NCI-H187 treated with DMSO at 0.1 percent for 48 hours (cell line): ENCODE measurements around the gene TMEM232.
"Not testable (repeated sequence)": the region's sequence is repeated elsewhere in the genome, so short reads cannot be mapped to it uniquely, and the experiment has no call there.

Experiments used
- DNase-seq: peaks from one replicate; lab custom pipeline; 2025; lab: John Stamatoyannopoulos, UW

The TMEM232 gene

DNA sequence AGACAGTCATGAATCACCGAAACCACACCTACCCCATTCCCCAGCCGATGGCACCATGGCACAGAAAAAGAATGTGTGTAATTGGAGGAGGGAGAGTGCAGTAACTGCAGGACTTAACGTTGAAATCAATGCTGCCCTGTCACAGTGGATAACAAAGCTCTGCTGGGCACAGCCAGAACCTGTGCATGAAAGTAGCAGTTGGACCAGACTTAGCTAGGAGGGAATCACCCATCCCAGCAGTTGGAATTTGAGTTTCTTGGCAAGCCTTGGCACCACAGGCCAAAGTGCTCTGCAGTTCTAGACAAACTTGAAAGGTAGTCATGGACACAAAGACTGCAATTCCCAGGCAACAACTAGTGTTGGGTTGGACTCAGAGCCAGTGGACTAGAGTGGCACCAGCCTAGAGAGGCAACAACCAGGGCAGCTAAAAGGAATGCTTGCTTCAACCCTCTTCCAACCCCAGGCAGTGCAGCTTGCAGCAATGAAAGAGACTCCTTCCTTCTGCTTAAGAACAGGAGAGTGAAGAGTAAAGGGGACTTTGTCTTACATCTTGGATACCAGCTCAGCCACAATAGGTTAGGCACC, 19.1 kb downstream of the TMEM232 start:
- no peak for DNase-seq

- DNase-seq, result no peak
Measured at GRCh38 chr5:110705349-110705748, 21.1 kb downstream of the TMEM232 start.

DNA sequence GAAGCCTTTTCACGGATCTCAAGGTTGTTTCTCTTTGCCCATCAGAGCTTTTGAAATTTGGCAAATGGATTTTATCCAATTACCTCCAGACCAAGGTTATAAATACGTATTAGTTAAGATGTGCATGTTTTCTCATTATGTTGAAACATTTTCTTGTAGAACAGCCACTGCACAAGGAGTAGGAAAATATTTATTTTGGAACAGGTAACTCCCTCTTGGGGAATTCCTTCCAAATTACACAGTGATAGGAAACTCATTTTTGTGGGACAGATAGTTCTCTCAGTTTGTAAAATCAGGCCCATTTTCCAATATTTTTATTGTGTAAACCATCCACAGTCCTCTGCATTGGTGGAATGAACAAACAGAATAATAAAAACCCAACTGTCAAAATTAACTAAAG, 23.0 kb downstream of the TMEM232 start:
- DNase-seq, result no peak

GRCh38 chr5:110702704-110703103, 23.8 kb downstream of the TMEM232 start:
- no peak for DNase-seq

- DNase-seq, result no peak
Measured at GRCh38 chr5:110702300-110702699, 24.2 kb downstream of the TMEM232 start.

DNA sequence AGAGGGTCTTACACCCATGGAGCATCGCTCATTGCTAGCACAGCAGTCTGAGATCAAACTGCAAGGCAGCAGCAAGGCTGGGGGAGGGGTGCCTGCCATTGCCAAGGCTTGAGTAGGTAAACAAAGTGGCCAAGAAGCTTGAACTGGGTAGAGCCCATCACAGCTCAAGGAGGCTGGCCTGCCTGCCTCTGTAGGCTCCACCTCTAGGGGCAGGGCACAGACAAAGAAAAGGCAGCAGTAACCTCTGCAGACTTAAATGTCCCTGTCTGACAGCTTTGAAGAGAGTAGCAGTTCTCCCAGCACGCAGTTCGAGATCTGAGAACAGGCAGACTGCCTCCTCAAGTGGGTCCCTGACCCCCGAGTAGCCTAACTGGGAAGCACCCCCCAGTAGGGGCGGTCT, 33.8 kb downstream of the TMEM232 start:
- DNase-seq, result not testable (repeated sequence)

DNA sequence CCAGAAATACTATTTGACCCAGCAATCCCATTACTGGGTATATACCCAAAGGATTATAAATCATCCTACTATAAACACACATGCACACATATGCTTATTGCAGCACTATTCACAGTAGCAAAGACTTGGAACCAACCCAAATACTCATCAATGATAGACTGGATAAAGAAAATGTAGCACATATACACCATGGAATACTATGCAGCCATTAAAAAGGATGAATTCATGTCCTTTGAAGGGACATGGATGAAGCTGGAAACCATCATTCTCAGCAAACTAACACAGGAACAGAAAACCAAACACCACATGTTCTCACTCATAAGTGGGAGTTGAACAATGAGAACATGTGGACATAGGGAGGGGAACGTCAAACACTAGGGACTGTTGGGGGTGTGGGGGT, 35.9 kb downstream of the TMEM232 start:
- DNase-seq, result not testable (repeated sequence)

- no peak for DNase-seq
Measured at GRCh38 chr5:110687485-110687884, 39.0 kb downstream of the TMEM232 start.

DNA sequence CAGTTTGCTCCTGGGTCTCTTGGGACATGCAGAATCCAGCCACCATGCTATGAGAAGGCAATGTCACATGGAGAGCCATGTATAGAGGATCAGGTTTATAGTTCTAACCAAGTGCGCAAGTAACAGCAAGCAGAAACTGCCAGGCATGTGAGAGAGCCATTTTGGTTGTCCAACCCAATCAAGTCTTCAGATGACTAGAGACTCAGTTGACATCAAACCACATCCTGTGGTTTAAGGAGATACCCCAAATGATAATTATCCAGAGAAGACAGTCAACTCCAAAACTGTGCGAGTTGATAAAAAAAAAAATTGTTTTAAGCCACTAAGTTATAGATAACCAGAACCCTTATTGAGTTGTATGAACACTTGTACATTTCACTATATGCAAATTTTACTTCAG, 40.2 kb downstream of the TMEM232 start:
- no peak for DNase-seq

DNA sequence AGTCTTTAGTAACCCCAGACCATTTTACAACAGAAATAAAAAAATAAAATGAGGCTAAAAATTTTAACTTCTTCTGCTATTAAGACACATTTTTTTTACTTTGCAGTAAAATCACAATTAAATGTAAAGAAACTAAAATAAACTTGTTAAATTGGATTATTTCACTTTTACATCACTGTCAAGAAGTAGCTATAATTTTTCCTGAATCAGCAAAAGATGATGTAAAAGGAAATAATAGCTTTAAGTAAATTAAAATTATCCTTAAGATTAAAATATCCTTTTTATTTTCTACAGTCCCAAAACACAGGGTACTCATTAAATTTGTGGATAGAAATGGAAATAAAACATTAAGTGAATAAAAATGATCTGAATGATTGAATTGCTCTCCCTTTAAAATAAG, 44.5 kb downstream of the TMEM232 start:
- no peak for DNase-seq

DNA sequence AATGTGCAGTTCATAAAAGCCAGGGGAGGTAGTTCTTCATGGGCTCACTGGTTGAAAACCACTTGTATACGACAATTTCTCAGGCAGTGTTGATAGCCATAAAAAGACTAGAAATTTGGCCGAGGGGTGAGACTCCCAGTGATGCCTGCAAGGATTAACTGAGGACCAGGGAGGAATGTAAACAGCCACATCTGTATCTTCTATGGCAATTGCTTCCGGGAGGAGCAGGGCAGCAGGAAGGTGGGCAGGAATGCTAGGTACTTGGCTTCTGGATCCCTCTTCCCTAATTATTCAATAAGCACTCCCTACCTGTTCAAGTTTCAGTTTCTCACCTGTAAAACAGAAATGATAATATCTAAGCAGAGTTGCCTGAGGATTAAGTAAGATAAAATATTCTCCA, 45.4 kb downstream of the TMEM232 start:
- no peak for DNase-seq

DNA sequence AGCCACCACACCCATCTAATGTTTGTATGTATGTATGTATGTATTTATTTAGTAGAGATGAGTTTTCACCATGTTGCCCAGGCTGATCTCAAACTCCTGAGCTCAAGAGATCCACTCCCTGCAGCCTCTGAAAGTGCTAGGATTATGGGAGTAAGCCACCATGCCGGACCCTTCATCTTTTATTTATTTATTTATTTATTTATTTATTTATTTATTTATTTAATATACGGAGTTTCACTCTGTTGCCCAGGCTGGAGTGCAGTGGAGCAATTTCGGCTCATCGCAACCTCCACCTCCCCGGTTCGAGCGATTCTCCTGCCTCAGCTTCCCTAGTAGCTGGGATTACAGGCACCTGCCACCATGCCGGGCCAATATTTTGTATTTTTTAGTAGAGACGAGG, 49.9 kb downstream of the TMEM232 start:
- not testable (repeated sequence) for DNase-seq

GRCh38 chr5:110665184-110665726, 61.2 kb downstream of the TMEM232 start:
- no peak for DNase-seq

DNA sequence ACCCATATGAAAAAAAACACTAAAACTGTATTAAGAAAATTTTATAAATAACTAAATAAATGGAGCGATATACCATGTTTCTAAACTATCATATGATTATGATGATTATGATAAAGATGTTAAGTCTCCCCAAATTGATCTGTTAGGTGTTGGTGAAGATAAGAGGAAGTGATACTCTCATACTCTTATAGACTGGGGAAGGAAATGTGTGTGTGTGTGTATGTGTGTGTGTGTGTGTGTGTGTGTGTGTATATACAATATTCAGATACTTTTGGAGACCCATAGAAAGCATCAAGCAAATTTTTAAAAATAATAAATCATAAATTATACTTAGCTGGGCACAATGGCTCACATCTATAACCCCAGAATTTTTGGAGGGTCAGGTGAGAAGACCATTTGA, 62.9 kb downstream of the TMEM232 start:
- no peak for DNase-seq

DNA sequence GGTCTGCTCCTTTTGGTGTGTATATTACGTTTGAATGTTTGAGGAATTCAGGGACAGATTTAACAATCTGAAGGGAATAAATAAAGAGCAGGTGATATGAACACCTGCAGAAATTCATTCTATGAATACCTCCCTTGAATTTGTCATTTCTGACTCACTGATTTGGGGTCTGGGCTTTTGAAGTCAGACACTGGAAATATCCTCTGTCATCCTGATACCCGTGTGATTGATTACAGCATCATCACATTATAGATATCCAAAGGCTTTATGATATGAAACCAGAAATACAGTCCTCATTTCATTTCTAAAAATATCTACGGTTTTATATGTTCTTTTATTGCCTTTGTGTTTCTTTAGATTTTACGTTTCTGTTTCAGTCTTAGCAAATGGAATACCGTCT, 68.5 kb downstream of the TMEM232 start:
- no peak for DNase-seq

GRCh38 chr5:110653231-110653970, 73.1 kb downstream of the TMEM232 start:
- DNase-seq, result no peak

GRCh38 chr5:110651507-110651906, 75.0 kb downstream of the TMEM232 start:
- DNase-seq, result no peak

DNA sequence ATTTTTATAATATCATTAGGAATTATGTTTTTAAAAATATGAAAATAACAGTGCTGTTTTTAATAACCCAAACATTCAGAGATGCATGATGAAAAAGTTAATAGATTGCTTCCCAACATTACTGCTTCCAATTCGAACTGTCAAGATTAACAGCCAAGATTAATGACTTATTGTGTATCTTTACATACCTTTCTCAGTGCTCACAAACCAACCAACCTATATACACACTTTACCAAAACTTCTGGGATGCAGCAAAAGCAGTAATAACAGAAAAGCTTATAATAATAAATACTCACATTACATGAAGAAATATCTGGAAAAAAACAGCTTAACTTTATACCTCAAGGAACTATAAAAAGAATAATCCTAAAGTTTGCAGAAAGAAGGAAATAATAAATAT, 82.1 kb downstream of the TMEM232 start:
- DNase-seq, result no peak

- no peak for DNase-seq
Measured at GRCh38 chr5:110638970-110639902, 87.2 kb downstream of the TMEM232 start.

DNA sequence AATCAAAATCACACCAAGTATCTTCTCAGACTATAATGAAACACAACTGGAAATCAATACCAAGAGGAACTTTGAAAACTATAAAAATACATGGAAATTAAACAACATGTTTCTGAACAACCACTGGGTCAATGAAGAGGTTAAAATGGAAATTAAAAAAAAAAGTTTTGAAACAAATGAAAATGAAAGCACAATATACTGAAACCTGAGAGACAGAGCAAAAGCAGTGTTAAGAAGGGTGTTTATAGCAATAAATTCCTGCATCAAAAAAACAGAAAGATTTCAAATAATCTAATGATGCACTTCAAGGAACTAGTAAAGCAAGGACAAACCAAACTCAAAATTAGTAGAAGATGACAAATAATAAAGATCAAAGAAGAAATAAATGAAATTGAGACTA, 92.0 kb downstream of the TMEM232 start:
- DNase-seq, result no peak

DNA sequence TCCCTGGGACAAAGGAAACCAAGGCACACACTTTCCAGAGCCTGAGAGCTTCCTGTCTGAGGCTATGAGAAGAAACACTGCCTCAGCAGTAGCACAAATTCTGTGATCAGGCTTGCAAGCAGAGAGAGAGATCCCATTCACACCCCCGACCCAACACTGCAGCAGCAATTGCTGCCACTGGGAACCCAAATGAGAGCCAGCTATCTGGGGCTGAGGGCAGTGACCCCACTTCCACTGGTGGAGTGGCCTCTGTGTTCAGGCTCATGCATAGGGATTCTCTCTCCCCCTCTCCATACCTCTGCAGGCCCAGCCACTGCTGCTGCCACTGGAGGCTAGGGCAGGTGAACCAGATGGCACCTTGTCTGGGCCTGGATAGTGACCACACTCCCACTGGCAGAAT, 95.2 kb downstream of the TMEM232 start:
- DNase-seq, result no peak

DNA sequence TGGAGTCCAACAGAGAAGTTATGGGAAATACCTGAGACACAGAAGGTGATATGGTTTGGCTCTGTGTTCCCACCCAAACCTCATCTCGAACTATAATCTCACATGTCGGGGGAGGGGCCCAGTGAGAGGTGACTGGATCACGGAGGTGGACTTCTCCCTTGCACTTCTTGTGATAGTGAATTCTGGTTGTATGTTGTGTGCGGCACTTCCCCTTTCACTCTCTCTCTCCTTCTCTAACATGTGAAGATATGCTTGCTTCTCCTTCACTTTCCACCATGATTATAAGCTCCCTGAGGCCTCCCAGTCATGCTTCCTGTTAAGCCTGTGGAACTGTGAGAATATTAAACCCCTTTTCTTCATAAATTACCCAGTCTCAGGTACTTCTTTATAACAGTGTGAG, 96.1 kb downstream of the TMEM232 start:
- no peak for DNase-seq
